K562 (cell line): Measurements from ENCODE around the gene VSTM1.

Experiments
- ARID3A ChIP-seq: IDR thresholded peaks from 2 replicates; pipeline ENCODE4 v1.6.1; 2012; ENCODE audit warnings: low read depth, low read length, improper control_type of control experiment, borderline replicate concordance
- CCAR2 ChIP-seq: fragments of 200-400 bp; formaldehyde crosslinking; IDR thresholded peaks from 2 replicates; pipeline ENCODE4 v1.6.1; 2017; ENCODE audit warnings: mild to moderate bottlenecking, low read depth, low read length
- CEBPB ChIP-seq: fragments of 450-650 bp; IDR thresholded peaks from 2 replicates; pipeline ENCODE4 v1.6.1; 2016; ENCODE audit warnings: missing genetic modification characterization, missing compliant biosample characterization
- FOXK2 ChIP-seq, 2 experiments: fragments of 450-650 bp; IDR thresholded peaks in 1 of 2; conservative IDR thresholded peaks in 1 of 2; 2 replicates each; pipeline ENCODE4 v1.6.1; 2016; ENCODE audit warnings: low read depth in 2 of 2, mild to moderate bottlenecking in 1 of 2
- HNRNPL ChIP-seq: fragments of 200-400 bp; formaldehyde crosslinking; IDR thresholded peaks from 2 replicates; pipeline ENCODE4 v1.6.1; 2017; ENCODE audit warnings: low read depth, mild to moderate bottlenecking, low read length
- JUND ChIP-seq, 2 experiments: IDR thresholded peaks; 2 replicates in 1 of 2; 3 replicates in 1 of 2; pipeline ENCODE4 v1.6.1; 2011; ENCODE audit warnings: borderline replicate concordance in 2 of 2, low read depth in 2 of 2, low read length in 2 of 2, improper control_type of control experiment in 1 of 2, missing biosample characterization in 1 of 2, missing genetic modification characterization in 1 of 2, missing genetic modification reagents in 1 of 2
- OTX1 ChIP-seq: fragments of 450-650 bp; formaldehyde crosslinking; IDR thresholded peaks from 2 replicates; pipeline ENCODE4 v1.4.0; 2022; ENCODE audit warnings: mild to moderate bottlenecking
- POLR2A ChIP-seq: fragments of 450-650 bp; conservative IDR thresholded peaks from 2 replicates; pipeline ENCODE4 v1.6.1; 2016
- RB1 ChIP-seq: fragments of 450-650 bp; IDR thresholded peaks from 2 replicates; pipeline ENCODE4 v1.6.1; 2017; ENCODE audit warnings: low read depth, mild to moderate bottlenecking
- REST ChIP-seq, 2 experiments: fragments of 450-650 bp; formaldehyde crosslinking in 1 of 2; IDR thresholded peaks; 2 replicates each; pipeline versions ENCODE4 v1.4.0 to v1.6.1; 2014 to 2020; ENCODE audit warnings: mild to moderate bottlenecking in 2 of 2, borderline replicate concordance in 1 of 2, low read depth in 1 of 2
- SPI1 ChIP-seq: IDR thresholded peaks from 2 replicates; pipeline ENCODE4 v1.6.1; 2011; ENCODE audit warnings: low read depth, low read length, control low read depth, borderline replicate concordance
- ZNF140 ChIP-seq: fragments of 250-450 bp; sonication (Bioruptor Pico); IDR thresholded peaks from 2 replicates; pipeline ENCODE4 v1.8.0; 2021; ENCODE audit warnings: moderate library complexity, mild to moderate bottlenecking, inconsistent platforms
- ZNF184 ChIP-seq: sonication (generic); formaldehyde crosslinking; IDR thresholded peaks from 2 replicates; pipeline ENCODE4 v1.5.0; 2020; ENCODE audit warnings: missing genetic modification reagents
- ZNF518B ChIP-seq: fragments of 250-450 bp; sonication (Bioruptor Pico); IDR thresholded peaks from 2 replicates; pipeline ENCODE4 v1.5.0; 2021; ENCODE audit warnings: mild to moderate bottlenecking, moderate library complexity

- no peak for TF ChIP-seq SPI1
- TF ChIP-seq JUND (IDR thresholded peaks at IDR 0.05; ENCODE audit: borderline replicate concordance, low read depth, low read length): no peak
- TF ChIP-seq JUND (tag; IDR thresholded peaks at IDR 0.05; ENCODE audit: borderline replicate concordance, low read depth, low read length): no peak
- no peak for TF ChIP-seq HNRNPL
- TF ChIP-seq RB1: no peak
- TF ChIP-seq ZNF184 (CRISPR knock-in tag): no peak
- no peak for TF ChIP-seq CCAR2
- no peak for TF ChIP-seq ZNF518B (CRISPR knock-in tag)
- no peak for TF ChIP-seq REST (IDR thresholded peaks at IDR 0.05; ENCODE audit: borderline replicate concordance)
- no peak for TF ChIP-seq REST (CRISPR knock-in tag; IDR thresholded peaks at IDR 0.05; ENCODE audit: low read depth)
- no peak for TF ChIP-seq ARID3A
- TF ChIP-seq ZNF140 (CRISPR knock-in tag): no peak
- TF ChIP-seq POLR2A: no peak
- no peak for TF ChIP-seq CEBPB
- TF ChIP-seq OTX1 (CRISPR knock-in tag): no peak
- no peak for TF ChIP-seq FOXK2 (conservative IDR thresholded peaks at IDR 0.05 in 1 of 2, IDR thresholded peaks at IDR 0.05 in 1 of 2; ENCODE audit: low read depth in 2 of 2)
Measured at GRCh38 chr19:54047616-54048015, 16.1 kb downstream of the VSTM1 start.
